GM06990 (cell line): ENCODE measurements around the gene NUP188.
"Not testable (repeated sequence)": the region's sequence is repeated elsewhere in the genome, so short reads cannot be mapped to it uniquely, and the experiment has no call there.

Source experiments
- DNase-seq: peaks from one replicate; pipeline ENCODE4 v3.0.0-alpha.2; 2011; ENCODE audit not compliant: insufficient read length; ENCODE audit errors: extremely low read depth
- H3K27me3 ChIP-seq: replicated peaks from 2 replicates; pipeline ENCODE4 v1.6.0; 2011; ENCODE audit warnings: low read length; ENCODE audit not compliant: control insufficient read depth, insufficient read depth
- H3K36me3 ChIP-seq: 2 replicates; pipeline ENCODE4 v1.5.1; 2011; ENCODE audit warnings: low read length; ENCODE audit not compliant: control insufficient read depth, insufficient read depth
- H3K4me3 ChIP-seq: replicated peaks from 2 replicates; pipeline ENCODE4 v1.5.1; 2011; ENCODE audit warnings: low read depth, mild to moderate bottlenecking, control low read depth, low read length
- TF ChIP-seq, protein P1 (sequence below): IDR thresholded peaks from 2 replicates; pipeline ENCODE4 v1.5.1; 2011; ENCODE audit warnings: low read length, control low read depth, mild to moderate bottlenecking, inconsistent platforms; ENCODE audit not compliant: insufficient read depth, poor library complexity, severe bottlenecking

NUP188 gene

GRCh38 chr9:128937310-128938165, 10.0 kb upstream of the NUP188 start:
- TF ChIP-seq, protein P1, sequence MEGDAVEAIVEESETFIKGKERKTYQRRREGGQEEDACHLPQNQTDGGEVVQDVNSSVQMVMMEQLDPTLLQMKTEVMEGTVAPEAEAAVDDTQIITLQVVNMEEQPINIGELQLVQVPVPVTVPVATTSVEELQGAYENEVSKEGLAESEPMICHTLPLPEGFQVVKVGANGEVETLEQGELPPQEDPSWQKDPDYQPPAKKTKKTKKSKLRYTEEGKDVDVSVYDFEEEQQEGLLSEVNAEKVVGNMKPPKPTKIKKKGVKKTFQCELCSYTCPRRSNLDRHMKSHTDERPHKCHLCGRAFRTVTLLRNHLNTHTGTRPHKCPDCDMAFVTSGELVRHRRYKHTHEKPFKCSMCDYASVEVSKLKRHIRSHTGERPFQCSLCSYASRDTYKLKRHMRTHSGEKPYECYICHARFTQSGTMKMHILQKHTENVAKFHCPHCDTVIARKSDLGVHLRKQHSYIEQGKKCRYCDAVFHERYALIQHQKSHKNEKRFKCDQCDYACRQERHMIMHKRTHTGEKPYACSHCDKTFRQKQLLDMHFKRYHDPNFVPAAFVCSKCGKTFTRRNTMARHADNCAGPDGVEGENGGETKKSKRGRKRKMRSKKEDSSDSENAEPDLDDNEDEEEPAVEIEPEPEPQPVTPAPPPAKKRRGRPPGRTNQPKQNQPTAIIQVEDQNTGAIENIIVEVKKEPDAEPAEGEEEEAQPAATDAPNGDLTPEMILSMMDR = no peak
- Histone ChIP-seq H3K36me3 (no peaks in the 10 kb centered on the region), H3K27me3 (no peaks in the 10 kb centered on the region), H3K4me3 (no peak overlapping the region)
- no peak for DNase-seq

- DNase-seq = no peak
- Histone ChIP-seq H3K27me3 (no peaks in the 10 kb centered on the region), H3K36me3 (peaks cover 3% of the 10 kb centered on the region; the same call in 1 of the 2 replicates), H3K4me3 (no peak overlapping the region)
- TF ChIP-seq, protein P1 = no peak
Measured at GRCh38 chr9:128940271-128940921, 7.1 kb upstream of the NUP188 start.

- H3K36me3 ChIP-seq = peaks cover 3% of the 10 kb centered on the region; the same call in 1 of the 2 replicates
- no peaks in the 10 kb centered on the region for H3K27me3 ChIP-seq
- no peak for DNase-seq
- H3K4me3 ChIP-seq = no peak overlapping the region
- TF ChIP-seq, protein P1 = no peak
Measured at GRCh38 chr9:128940946-128941755, 6.3 kb upstream of the NUP188 start.

GRCh38 chr9:128943832-128944620, 3.5 kb upstream of the NUP188 start:
- H3K27me3 ChIP-seq = no peaks in the 10 kb centered on the region
- peaks cover 3% of the 10 kb centered on the region; the same call in 1 of the 2 replicates for H3K36me3 ChIP-seq
- TF ChIP-seq, protein P1 = no peak
- DNase-seq = no peak
- no peak overlapping the region for H3K4me3 ChIP-seq

DNA sequence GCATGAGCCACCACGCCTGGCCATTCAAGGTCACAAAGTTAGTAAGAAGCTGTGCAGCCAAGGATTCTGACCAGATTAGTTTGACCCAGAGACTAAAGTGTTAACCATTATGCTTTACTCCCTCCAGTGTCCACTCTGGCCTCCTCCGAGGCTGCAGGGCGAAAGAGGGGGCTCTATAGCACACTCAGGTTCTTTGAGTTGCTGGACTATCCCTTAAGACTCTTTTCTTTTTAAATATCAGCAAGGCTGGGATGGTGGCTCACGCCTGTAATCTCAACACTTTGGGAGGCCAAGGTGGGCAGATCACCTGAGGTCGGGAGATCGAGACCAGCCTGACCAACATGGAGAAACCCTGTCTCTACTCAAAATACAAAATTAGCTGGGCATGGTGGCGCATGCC, 2.5 kb upstream of the NUP188 start:
- H3K27me3 ChIP-seq, H3K36me3 ChIP-seq, H3K4me3 ChIP-seq, DNase-seq: not testable (repeated sequence)
